GM19238 (cell line): ENCODE data around the gene METTL17.
"Not testable (repeated sequence)": the region's sequence is repeated elsewhere in the genome, so short reads cannot be mapped to it uniquely, and the experiment has no call there.

Experiments used
- DNase-seq: peaks from one replicate; pipeline ENCODE4 v3.0.0; 2011; ENCODE audit warnings: low spot score; ENCODE audit not compliant: insufficient read length

Gene METTL17

GRCh38 chr14:21023817-21024584 is 34.2 kb downstream of the METTL17 start:
- no peak for DNase-seq

- DNase-seq = peak; percentile 37
These were observed 35.0 kb downstream of the METTL17 start, which contains the start of gene NDRG2 for GRCh38 chr14:21024585-21025370. Gene NDRG2, minus strand, starts transcription at chr14:21025061. Its CDS starts 1,746 bp downstream, at chr14:21023315.

- no peak for DNase-seq
These were observed 35.8 kb downstream of the METTL17 start for GRCh38 chr14:21025371-21026273.

- DNase-seq = no peak
These were observed 36.7 kb downstream of the METTL17 start for GRCh38 chr14:21026274-21026987.

GRCh38 chr14:21026988-21027315 is 37.2 kb downstream of the METTL17 start:
- DNase-seq = no peak

- no peak for DNase-seq
These were observed 40.1 kb downstream of the METTL17 start, which contains the start of gene TPPP2 for GRCh38 chr14:21029917-21030316. Gene TPPP2, plus strand, starts transcription at chr14:21030217. Its CDS starts 365 bp downstream, at chr14:21030582.

- DNase-seq = no peak
These were observed 40.8 kb downstream of the METTL17 start for GRCh38 chr14:21030531-21030930.

- no peak for DNase-seq
These were observed 42.7 kb downstream of the METTL17 start for GRCh38 chr14:21032326-21033132.

GRCh38 chr14:21033133-21033698 is 43.4 kb downstream of the METTL17 start:
- DNase-seq = no peak

- no peak for DNase-seq
These were observed 44.9 kb downstream of the METTL17 start, which contains the start of gene RNASE13 for GRCh38 chr14:21034707-21035106. Gene RNASE13, minus strand, starts transcription at chr14:21034807. Its CDS starts 519 bp downstream, at chr14:21034288.

- DNase-seq = no peak
These were observed 47.0 kb downstream of the METTL17 start for GRCh38 chr14:21036751-21037150.

- DNase-seq = no peak
These were observed 47.4 kb downstream of the METTL17 start for GRCh38 chr14:21037156-21037555.

- DNase-seq = no peak
These were observed 49.0 kb downstream of the METTL17 start for GRCh38 chr14:21038441-21039422.

GRCh38 chr14:21039585-21040369 is 50.0 kb downstream of the METTL17 start:
- peak; percentile 23 for DNase-seq

- DNase-seq = no peak
These were observed 50.7 kb downstream of the METTL17 start for GRCh38 chr14:21040370-21040925.

GRCh38 chr14:21040941-21041340 is 51.2 kb downstream of the METTL17 start:
- not testable (repeated sequence) for DNase-seq
